ENCODE data around the gene DLGAP1. TPM values are rescaled to one million over a fixed set of nuclear protein-coding genes. Genes with fewer than 3 reads are reported as not detected.

Gene DLGAP1
- total and polyA plus RNA-seq, 2 of the 13 experiments (the other 11 are each of a cell fraction or from before 2014, with no cell fraction given) = 0.01 TPM; not detected in 1

DNA sequence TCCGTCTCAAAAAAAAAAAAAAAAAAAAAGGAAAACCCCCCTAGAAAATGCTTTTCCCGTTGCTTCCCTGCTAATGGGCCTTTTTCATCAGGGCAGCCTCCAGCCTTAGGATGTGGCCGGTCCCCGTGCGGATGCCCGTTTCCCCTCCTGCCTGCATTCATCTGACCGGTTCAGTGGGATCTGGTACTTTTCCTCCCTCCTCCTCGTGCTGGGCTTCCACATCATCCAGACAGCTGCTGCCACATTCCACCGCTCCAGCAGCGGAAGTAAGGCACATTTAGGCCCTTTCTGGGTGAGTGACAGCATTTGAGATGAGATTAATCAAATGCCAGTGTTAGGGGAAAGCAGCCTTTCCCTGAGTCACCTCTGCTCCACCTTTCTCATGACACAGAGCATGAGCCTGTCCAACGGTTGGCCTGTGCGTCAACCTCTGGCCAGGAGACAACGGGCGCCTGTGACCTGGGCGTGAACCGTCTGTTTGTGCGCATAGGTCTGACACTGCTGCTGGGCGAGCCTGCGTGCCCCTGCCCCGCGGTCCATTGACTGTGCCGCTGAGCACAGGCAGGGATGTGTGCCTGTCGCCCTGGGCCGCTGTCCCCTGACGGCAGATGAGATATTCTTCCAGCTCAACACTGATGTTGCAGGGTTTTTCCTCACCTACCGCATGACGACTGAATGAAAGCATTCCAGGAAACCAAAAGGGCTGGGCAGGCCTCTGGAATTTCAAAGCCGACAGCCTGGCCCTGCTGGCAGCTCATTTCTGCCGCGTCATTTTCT, 831.1 kb downstream of the DLGAP1 start (continued):
- TF ChIP-seq ZNF251 (CRISPR knock-in tag; IDR thresholded peaks at IDR 0.05) (no peak), ZNF501 (CRISPR knock-in tag; IDR thresholded peaks at IDR 0.05) (peak; percentile 69), ZNF558 (CRISPR knock-in tag; IDR thresholded peaks at IDR 0.05; ENCODE audit: borderline replicate concordance) (no peak), ZNF3 (CRISPR knock-in tag; IDR thresholded peaks at IDR 0.05) (no peak), CHD4 (IDR thresholded peaks at IDR 0.05; ENCODE audit: borderline replicate concordance, low read length) (no peak), HOXA9 (CRISPR knock-in tag; IDR thresholded peaks at IDR 0.05; ENCODE audit: borderline replicate concordance) (peak; percentile 66; the same call in 1 of the 2 replicates), HDAC1 (CRISPR knock-in tag; IDR thresholded peaks at IDR 0.05) (peak; percentile 94), ZNF225 (CRISPR knock-in tag; IDR thresholded peaks at IDR 0.05) (peak; percentile 86; the same call in 1 of the 2 replicates), YY1 (IDR thresholded peaks at IDR 0.05; ENCODE audit: insufficient read depth, insufficient replicate concordance, low read depth, low read length) (peak; percentile 33), HHEX (CRISPR knock-in tag; IDR thresholded peaks at IDR 0.05) (no peak)
- TF ChIP-seq, protein P1, sequence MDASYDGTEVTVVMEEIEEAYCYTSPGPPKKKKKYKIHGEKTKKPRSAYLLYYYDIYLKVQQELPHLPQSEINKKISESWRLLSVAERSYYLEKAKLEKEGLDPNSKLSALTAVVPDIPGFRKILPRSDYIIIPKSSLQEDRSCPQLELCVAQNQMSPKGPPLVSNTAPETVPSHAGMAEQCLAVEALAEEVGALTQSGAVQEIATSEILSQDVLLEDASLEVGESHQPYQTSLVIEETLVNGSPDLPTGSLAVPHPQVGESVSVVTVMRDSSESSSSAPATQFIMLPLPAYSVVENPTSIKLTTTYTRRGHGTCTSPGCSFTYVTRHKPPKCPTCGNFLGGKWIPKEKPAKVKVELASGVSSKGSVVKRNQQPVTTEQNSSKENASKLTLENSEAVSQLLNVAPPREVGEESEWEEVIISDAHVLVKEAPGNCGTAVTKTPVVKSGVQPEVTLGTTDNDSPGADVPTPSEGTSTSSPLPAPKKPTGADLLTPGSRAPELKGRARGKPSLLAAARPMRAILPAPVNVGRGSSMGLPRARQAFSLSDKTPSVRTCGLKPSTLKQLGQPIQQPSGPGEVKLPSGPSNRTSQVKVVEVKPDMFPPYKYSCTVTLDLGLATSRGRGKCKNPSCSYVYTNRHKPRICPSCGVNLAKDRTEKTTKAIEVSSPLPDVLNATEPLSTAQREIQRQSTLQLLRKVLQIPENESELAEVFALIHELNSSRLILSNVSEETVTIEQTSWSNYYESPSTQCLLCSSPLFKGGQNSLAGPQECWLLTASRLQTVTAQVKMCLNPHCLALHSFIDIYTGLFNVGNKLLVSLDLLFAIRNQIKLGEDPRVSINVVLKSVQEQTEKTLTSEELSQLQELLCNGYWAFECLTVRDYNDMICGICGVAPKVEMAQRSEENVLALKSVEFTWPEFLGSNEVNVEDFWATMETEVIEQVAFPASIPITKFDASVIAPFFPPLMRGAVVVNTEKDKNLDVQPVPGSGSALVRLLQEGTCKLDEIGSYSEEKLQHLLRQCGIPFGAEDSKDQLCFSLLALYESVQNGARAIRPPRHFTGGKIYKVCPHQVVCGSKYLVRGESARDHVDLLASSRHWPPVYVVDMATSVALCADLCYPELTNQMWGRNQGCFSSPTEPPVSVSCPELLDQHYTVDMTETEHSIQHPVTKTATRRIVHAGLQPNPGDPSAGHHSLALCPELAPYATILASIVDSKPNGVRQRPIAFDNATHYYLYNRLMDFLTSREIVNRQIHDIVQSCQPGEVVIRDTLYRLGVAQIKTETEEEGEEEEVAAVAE (CRISPR knock-in tag; IDR thresholded peaks at IDR 0.05; ENCODE audit: borderline replicate concordance) = peak; percentile 53; the same call in 1 of the 2 replicates
- TF ChIP-seq, protein P2, sequence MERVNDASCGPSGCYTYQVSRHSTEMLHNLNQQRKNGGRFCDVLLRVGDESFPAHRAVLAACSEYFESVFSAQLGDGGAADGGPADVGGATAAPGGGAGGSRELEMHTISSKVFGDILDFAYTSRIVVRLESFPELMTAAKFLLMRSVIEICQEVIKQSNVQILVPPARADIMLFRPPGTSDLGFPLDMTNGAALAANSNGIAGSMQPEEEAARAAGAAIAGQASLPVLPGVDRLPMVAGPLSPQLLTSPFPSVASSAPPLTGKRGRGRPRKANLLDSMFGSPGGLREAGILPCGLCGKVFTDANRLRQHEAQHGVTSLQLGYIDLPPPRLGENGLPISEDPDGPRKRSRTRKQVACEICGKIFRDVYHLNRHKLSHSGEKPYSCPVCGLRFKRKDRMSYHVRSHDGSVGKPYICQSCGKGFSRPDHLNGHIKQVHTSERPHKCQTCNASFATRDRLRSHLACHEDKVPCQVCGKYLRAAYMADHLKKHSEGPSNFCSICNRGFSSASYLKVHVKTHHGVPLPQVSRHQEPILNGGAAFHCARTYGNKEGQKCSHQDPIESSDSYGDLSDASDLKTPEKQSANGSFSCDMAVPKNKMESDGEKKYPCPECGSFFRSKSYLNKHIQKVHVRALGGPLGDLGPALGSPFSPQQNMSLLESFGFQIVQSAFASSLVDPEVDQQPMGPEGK (CRISPR knock-in tag; IDR thresholded peaks at IDR 0.05) = peak; percentile 63; the same call in 1 of the 2 replicates
- TF ChIP-seq, protein P3, sequence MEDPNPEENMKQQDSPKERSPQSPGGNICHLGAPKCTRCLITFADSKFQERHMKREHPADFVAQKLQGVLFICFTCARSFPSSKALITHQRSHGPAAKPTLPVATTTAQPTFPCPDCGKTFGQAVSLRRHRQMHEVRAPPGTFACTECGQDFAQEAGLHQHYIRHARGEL (CRISPR knock-in tag; IDR thresholded peaks at IDR 0.05) = no peak
- TF ChIP-seq, protein P4, sequence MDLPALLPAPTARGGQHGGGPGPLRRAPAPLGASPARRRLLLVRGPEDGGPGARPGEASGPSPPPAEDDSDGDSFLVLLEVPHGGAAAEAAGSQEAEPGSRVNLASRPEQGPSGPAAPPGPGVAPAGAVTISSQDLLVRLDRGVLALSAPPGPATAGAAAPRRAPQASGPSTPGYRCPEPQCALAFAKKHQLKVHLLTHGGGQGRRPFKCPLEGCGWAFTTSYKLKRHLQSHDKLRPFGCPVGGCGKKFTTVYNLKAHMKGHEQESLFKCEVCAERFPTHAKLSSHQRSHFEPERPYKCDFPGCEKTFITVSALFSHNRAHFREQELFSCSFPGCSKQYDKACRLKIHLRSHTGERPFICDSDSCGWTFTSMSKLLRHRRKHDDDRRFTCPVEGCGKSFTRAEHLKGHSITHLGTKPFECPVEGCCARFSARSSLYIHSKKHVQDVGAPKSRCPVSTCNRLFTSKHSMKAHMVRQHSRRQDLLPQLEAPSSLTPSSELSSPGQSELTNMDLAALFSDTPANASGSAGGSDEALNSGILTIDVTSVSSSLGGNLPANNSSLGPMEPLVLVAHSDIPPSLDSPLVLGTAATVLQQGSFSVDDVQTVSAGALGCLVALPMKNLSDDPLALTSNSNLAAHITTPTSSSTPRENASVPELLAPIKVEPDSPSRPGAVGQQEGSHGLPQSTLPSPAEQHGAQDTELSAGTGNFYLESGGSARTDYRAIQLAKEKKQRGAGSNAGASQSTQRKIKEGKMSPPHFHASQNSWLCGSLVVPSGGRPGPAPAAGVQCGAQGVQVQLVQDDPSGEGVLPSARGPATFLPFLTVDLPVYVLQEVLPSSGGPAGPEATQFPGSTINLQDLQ (CRISPR knock-in tag; IDR thresholded peaks at IDR 0.05) = no peak; the same call in 1 of the 2 replicates
- TF ChIP-seq, protein P5, sequence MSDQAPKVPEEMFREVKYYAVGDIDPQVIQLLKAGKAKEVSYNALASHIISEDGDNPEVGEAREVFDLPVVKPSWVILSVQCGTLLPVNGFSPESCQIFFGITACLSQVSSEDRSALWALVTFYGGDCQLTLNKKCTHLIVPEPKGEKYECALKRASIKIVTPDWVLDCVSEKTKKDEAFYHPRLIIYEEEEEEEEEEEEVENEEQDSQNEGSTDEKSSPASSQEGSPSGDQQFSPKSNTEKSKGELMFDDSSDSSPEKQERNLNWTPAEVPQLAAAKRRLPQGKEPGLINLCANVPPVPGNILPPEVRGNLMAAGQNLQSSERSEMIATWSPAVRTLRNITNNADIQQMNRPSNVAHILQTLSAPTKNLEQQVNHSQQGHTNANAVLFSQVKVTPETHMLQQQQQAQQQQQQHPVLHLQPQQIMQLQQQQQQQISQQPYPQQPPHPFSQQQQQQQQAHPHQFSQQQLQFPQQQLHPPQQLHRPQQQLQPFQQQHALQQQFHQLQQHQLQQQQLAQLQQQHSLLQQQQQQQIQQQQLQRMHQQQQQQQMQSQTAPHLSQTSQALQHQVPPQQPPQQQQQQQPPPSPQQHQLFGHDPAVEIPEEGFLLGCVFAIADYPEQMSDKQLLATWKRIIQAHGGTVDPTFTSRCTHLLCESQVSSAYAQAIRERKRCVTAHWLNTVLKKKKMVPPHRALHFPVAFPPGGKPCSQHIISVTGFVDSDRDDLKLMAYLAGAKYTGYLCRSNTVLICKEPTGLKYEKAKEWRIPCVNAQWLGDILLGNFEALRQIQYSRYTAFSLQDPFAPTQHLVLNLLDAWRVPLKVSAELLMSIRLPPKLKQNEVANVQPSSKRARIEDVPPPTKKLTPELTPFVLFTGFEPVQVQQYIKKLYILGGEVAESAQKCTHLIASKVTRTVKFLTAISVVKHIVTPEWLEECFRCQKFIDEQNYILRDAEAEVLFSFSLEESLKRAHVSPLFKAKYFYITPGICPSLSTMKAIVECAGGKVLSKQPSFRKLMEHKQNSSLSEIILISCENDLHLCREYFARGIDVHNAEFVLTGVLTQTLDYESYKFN (CRISPR knock-in tag; conservative IDR thresholded peaks at IDR 0.05) = peak; percentile 83

All from HepG2 (cell line).